AG04450 (cell line): Measurements from ENCODE around the gene DCAKD. TPM values are rescaled to one million over a fixed set of nuclear protein-coding genes. Genes with fewer than 3 reads are reported as not detected.

Experiments
- CTCF ChIA-PET: fragments of 300-600, 350-600 bp; formaldehyde crosslinking; extraction: SDS; loops from one replicate; lab custom pipeline; 2022; ENCODE audit warnings: antibody characterized with exemption, inconsistent platforms; lab: Charles Lee
- POLR2A ChIA-PET: fragments of 350-600 bp; formaldehyde crosslinking; extraction: SDS; loops from one replicate; lab custom pipeline; 2021; ENCODE audit warnings: antibody characterized with exemption, inconsistent platforms; lab: Yijun Ruan, JAX
- DNase-seq: peaks from one replicate; pipeline ENCODE4 v3.0.0-alpha.2; 2011; ENCODE audit warnings: low read depth, low spot score
- H3K27ac ChIP-seq: one replicate; pipeline ENCODE4 v1.5.1; 2012; ENCODE audit warnings: low read depth, low read length, control low read depth
- H3K27me3 ChIP-seq: one replicate; pipeline ENCODE4 v1.6.0; 2012; ENCODE audit warnings: low read length; ENCODE audit not compliant: control insufficient read depth, insufficient read depth
- H3K4me3 ChIP-seq: 2 replicates; pipeline ENCODE4 v1.5.1; 2011; ENCODE audit warnings: mild to moderate bottlenecking, low read depth, low read length, control low read depth
- H3K9me3 ChIP-seq: 2 replicates; pipeline ENCODE4 v1.5.1; 2012; ENCODE audit warnings: low read length; ENCODE audit not compliant: control insufficient read depth, insufficient read depth
- polyA plus RNA-seq: library from polyadenylated mRNA; depleted of rRNA; stranded (reverse); fragments of >200 nt; gene quantifications from 2 replicates; pipeline ENCODE4 v1.2.3, GENCODE V29; 2011
- TF ChIP-seq, protein P1 (sequence below): IDR thresholded peaks from 2 replicates; pipeline ENCODE4 v1.5.1; 2011; ENCODE audit warnings: low read depth, low read length, control low read depth, inconsistent platforms

The DCAKD gene
- polyA plus RNA-seq, 1 experiment, result 21.8 TPM

DNA sequence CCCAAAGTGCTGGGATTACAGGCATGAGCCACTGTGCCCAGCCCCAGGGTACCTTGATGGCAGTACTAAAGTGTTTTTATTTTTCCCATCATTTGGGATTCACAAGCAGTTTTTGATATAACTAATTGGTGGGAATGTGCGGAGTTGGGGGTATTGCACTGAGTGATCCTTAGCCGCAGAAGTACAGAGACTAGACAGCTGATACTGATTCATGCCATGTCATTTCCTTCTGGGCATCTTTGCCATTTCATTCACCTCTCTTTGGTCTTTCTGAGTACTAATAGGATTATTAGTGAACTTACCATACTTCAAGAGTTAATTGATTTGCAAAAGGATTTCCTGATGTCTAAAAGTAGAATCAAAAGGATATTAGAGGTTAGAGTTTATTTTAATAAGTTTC, 19.4 kb upstream of the DCAKD start:
- H3K9me3 ChIP-seq, result no peaks in the 10 kb centered on the region; the same call in 1 of the 2 replicates
- no peak overlapping the region for H3K27ac ChIP-seq
- H3K27me3 ChIP-seq, result no peaks in the 10 kb centered on the region
- TF ChIP-seq, protein P1, sequence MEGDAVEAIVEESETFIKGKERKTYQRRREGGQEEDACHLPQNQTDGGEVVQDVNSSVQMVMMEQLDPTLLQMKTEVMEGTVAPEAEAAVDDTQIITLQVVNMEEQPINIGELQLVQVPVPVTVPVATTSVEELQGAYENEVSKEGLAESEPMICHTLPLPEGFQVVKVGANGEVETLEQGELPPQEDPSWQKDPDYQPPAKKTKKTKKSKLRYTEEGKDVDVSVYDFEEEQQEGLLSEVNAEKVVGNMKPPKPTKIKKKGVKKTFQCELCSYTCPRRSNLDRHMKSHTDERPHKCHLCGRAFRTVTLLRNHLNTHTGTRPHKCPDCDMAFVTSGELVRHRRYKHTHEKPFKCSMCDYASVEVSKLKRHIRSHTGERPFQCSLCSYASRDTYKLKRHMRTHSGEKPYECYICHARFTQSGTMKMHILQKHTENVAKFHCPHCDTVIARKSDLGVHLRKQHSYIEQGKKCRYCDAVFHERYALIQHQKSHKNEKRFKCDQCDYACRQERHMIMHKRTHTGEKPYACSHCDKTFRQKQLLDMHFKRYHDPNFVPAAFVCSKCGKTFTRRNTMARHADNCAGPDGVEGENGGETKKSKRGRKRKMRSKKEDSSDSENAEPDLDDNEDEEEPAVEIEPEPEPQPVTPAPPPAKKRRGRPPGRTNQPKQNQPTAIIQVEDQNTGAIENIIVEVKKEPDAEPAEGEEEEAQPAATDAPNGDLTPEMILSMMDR, result no peak
- CTCF ChIA-PET, result interaction anchor here (1.5 kb wide), 1 partner anchor 65 kb away, joined by 4 read pairs; the partner anchor contains the start of gene ACBD4
- DNase-seq, result no peak
- no peak overlapping the region for H3K4me3 ChIP-seq
- POLR2A ChIA-PET, result interaction anchor here (0.7 kb wide), 1 partner anchor 323 kb away, joined by 3 read pairs; no protein-coding TSS in a partner anchor

DNA sequence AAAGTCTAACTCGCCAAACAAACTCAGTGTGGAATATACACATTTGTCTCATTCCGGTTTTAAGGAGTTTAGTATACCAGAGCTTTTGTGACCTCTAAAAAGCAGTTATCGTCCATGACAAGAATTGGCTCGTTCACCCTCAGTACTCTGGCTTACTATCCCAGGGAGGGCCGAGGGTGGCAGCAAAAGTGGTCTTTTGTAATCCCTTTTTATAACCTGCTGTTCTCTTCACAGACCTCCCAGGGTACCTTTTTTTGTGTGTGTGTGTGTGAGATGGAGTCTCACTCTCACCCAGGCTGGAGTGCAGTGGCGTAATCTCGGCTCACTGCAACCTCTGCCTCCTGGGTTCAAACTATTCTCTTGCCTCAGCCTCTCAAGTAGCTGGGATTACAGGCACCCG, 18.6 kb upstream of the DCAKD start:
- no peaks in the 10 kb centered on the region; the same call in 1 of the 2 replicates for H3K9me3 ChIP-seq
- no peaks in the 10 kb centered on the region for H3K27me3 ChIP-seq
- ChIA-PET CTCF (no interaction called here), POLR2A (no interaction called here)
- TF ChIP-seq, protein P1, result no peak
- no peak overlapping the region for H3K27ac ChIP-seq
- no peak overlapping the region for H3K4me3 ChIP-seq
- no peak for DNase-seq

DNA sequence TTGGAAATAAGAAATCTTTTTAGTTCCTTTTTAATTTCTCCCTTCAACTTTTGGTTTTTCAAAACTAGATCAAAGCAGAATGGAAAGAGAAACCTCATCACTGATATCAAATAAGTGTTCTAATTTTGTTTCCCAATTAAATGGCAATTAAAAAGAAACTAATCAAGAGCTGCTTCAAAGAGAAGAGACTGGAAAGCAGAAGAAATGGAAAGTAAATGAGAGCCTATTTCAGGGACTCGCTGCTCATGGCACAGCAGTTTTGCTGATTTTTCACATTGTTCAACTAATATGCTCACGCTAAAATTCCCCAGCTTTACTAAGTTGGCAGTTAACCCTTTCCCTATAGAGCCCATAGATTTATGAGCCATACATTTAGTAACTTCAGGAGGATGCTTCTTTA, 16.2 kb upstream of the DCAKD start:
- no peak for DNase-seq
- ChIA-PET POLR2A (no interaction called here), CTCF (interaction anchor here (1.1 to 1.3 kb wide), 3 partner anchors 29 to 68 kb away, joined by 4 to 9 read pairs (median 5); partner anchors contain the start of gene ACBD4)
- H3K4me3 ChIP-seq, result no peak overlapping the region
- no peaks in the 10 kb centered on the region for H3K9me3 ChIP-seq
- no peaks in the 10 kb centered on the region for H3K27me3 ChIP-seq
- TF ChIP-seq, protein P1, result no peak
- no peak overlapping the region for H3K27ac ChIP-seq

DNA sequence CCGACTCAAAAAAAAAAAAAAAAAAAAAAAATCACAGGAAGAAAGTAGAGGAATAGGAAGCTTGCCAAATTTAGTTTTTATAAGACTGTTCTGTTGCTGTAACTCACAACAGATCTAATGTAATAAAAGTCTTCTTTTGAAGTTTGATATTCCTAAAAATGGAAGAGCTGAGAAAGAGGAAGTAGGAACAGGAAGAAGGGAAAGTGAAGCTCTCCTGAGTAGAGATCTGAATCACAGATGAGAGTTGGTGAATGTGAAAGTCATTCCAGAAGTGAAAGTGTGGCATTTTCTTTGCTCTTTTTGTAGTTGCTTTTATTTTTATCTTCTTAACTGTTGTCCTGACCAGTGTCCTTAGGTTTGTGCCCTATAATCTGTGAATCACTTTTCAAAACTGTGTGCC, 11.8 kb upstream of the DCAKD start:
- ChIA-PET CTCF (interaction anchor here (0.6 to 3.3 kb wide), 4 partner anchors 33 to 143 kb away, joined by 4 to 9 read pairs (median 6); partner anchors contain the start of gene ACBD4), POLR2A (no interaction called here)
- DNase-seq, result no peak
- Histone ChIP-seq H3K4me3 (no peak overlapping the region), H3K9me3 (no peaks in the 10 kb centered on the region; the same call in 1 of the 2 replicates), H3K27ac (no peak overlapping the region), H3K27me3 (no peaks in the 10 kb centered on the region)
- TF ChIP-seq, protein P1, result no peak

DNA sequence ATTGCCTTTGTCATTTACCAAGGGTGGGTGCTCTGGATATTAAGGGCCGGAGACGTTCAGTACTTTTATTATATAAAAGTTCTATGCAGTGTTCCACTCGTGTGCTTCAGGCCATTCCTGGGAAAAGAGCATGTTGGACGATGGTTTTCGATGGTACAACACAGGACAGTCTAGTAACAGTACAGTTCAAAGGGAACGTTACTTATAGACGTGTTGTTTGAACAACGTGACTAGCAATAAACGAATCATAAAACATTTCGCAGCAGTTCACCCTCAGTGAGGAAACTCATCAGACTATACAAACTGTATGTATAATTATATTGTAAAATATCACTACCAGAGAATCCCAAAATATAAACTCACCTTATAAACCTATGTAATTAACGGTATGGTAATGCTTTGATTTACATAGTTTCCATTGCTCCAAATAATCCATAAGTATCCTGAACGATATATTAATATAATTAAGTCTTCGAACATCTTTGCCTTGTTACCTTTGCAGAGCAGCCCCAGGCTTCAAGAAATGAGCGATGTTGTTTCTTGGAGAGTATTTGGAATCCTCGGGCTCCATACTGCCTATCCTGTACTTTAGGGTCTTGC, 10.3 kb upstream of the DCAKD start:
- ChIA-PET CTCF (interaction anchor here (1.6 to 3.3 kb wide), 3 partner anchors 34 to 88 kb away, joined by 3 to 14 read pairs (median 8); partner anchors contain the start of gene ACBD4), POLR2A (interaction anchor here (0.5 to 2.5 kb wide), 8 partner anchors 10 to 162 kb away, joined by 3 to 26 read pairs (median 8); partner anchors contain the start of genes EFTUD2, HEXIM1 and HEXIM2)
- TF ChIP-seq, protein P1, result no peak
- Histone ChIP-seq H3K4me3 (peak overlapping the region; percentile 91), H3K9me3 (no peaks in the 10 kb centered on the region; the same call in 1 of the 2 replicates), H3K27ac (peak overlapping the region; percentile 84), H3K27me3 (no peaks in the 10 kb centered on the region)
- DNase-seq, result no peak
